NCI-H146 treated with DMSO at 0.1 percent for 48 hours (cell line): ENCODE results near the gene STON2.

Experiments
- DNase-seq: peaks from one replicate; lab custom pipeline; 2025; ENCODE audit not compliant: unreplicated experiment; lab: John Stamatoyannopoulos, UW

Gene STON2

GRCh38 chr14:81423504-81423903 lies 23.4 kb upstream of the STON2 start:
- no peak for DNase-seq

GRCh38 chr14:81418057-81418790 lies 18.1 kb upstream of the STON2 start:
- no peak for DNase-seq

- DNase-seq = no peak
Observed at GRCh38 chr14:81416981-81417380, 16.9 kb upstream of the STON2 start.

GRCh38 chr14:81416194-81416952 lies 16.2 kb upstream of the STON2 start:
- no peak for DNase-seq

GRCh38 chr14:81415781-81416180 lies 15.7 kb upstream of the STON2 start:
- DNase-seq = no peak

- no peak for DNase-seq
Observed at GRCh38 chr14:81414123-81414522, 14.0 kb upstream of the STON2 start.

- DNase-seq = no peak
Observed at GRCh38 chr14:81412779-81413178, 12.7 kb upstream of the STON2 start.

- DNase-seq = no peak
Observed at GRCh38 chr14:81408595-81408994, 8.5 kb upstream of the STON2 start.

GRCh38 chr14:81406863-81407262 lies 6.7 kb upstream of the STON2 start:
- no peak for DNase-seq

- DNase-seq = no peak
Observed at GRCh38 chr14:81402123-81402495, 2.0 kb upstream of the STON2 start.

GRCh38 chr14:81401420-81402122 lies 1.4 kb upstream of the STON2 start:
- DNase-seq = no peak

GRCh38 chr14:81400852-81401251 lies 728 bp upstream of the STON2 start:
- DNase-seq = peak; percentile 8

GRCh38 chr14:81398196-81398891 lies 1.8 kb downstream of the STON2 start:
- no peak for DNase-seq

- no peak for DNase-seq
Observed at GRCh38 chr14:81396113-81396512, 4.0 kb downstream of the STON2 start.

GRCh38 chr14:81394739-81395138 lies 5.4 kb downstream of the STON2 start:
- no peak for DNase-seq

- no peak for DNase-seq
Observed at GRCh38 chr14:81392976-81393643, 7.0 kb downstream of the STON2 start.

GRCh38 chr14:81392052-81392451 lies 8.1 kb downstream of the STON2 start:
- no peak for DNase-seq

GRCh38 chr14:81390696-81391095 lies 9.4 kb downstream of the STON2 start:
- no peak for DNase-seq

- DNase-seq = no peak
Observed at GRCh38 chr14:81388336-81388735, 11.8 kb downstream of the STON2 start.

- no peak for DNase-seq
Observed at GRCh38 chr14:81386290-81386745, 13.8 kb downstream of the STON2 start.

- no peak for DNase-seq
Observed at GRCh38 chr14:81385886-81386285, 14.2 kb downstream of the STON2 start.
